Upper lobe of left lung (tissue), 6 donors: ENCODE measurements around the gene GRIK1. TPM values are rescaled to one million over a fixed set of nuclear protein-coding genes. Genes with fewer than 3 reads are reported as not detected.

ENCODE experiments used
- ATAC-seq, 2 donors: fragments of 200-7000 bp; cut with Tn5 transposase; one replicate each; pipeline ENCODE4 v1.9.1; 2022; ENCODE audit warnings: mild to moderate bottlenecking in 2 of 2, moderate library complexity in 2 of 2; ENCODE audit not compliant: low FRiP score in 2 of 2
- DNase-seq, 2 donors: peaks; one replicate each; pipeline ENCODE4 v3.0.0-alpha.2; 2019 to 2020
- H3K27ac ChIP-seq, 4 donors: fragments of 200-600 bp; sonication (generic); one replicate each; pipeline ENCODE4 v1.5.1; 2016 to 2019
- H3K27me3 ChIP-seq, 4 donors: fragments of 200-600 bp; sonication (generic); one replicate each; pipeline ENCODE4 v1.5.1; 2017 to 2019
- H3K36me3 ChIP-seq, 4 donors: fragments of 200-600 bp; sonication (generic); one replicate each; pipeline ENCODE4 v1.5.1; 2016 to 2019
- H3K4me1 ChIP-seq, 4 donors: fragments of 200-600 bp; sonication (generic); one replicate each; pipeline ENCODE4 v1.5.1; 2018 to 2019
- H3K4me3 ChIP-seq, 4 donors: fragments of 200-600 bp; sonication (generic); one replicate each; pipeline ENCODE4 v1.5.1; 2017 to 2019; ENCODE audit warnings: mild to moderate bottlenecking in 2 of 4, moderate library complexity in 1 of 4
- H3K9me3 ChIP-seq, 4 donors: fragments of 200-600 bp; sonication (generic); one replicate each; pipeline ENCODE4 v1.5.1; 2018 to 2019
- EP300 ChIP-seq, 4 donors: sonication (generic); formaldehyde crosslinking; IDR thresholded peaks; one replicate each; pipeline ENCODE4 v1.5.1; 2017; ENCODE audit warnings: antibody characterized with exemption in 4 of 4, control low read depth in 2 of 4
- POLR2A ChIP-seq, 4 donors: fragments of 450-650 bp; IDR thresholded peaks; one replicate each; pipeline ENCODE4 v1.5.1; 2016 to 2017; ENCODE audit warnings: antibody characterized with exemption in 4 of 4, mild to moderate bottlenecking in 2 of 4
- POLR2AphosphoS5 ChIP-seq, 2 donors: sonication (generic); formaldehyde crosslinking; IDR thresholded peaks; one replicate each; pipeline ENCODE4 v1.5.1; 2017; ENCODE audit warnings: antibody characterized with exemption in 2 of 2
- WGBS, 2 donors: methylation state at CpG; one replicate each; pipeline ENCODE4 v1.1.5; 2017 to 2018; 5-methylcytosine and 5-hydroxymethylcytosine counted together
- total RNA-seq, 6 donors: library from RNA; depleted of rRNA in 4 of 6; stranded (reverse); fragments of >200 nt in 4 of 6; gene quantifications; one replicate each; pipeline versions ENCODE4 v1.1.0 to v1.2.1, GENCODE V29; 2016 to 2021
- TF ChIP-seq, protein P1 (sequence below), 6 experiments: fragments of 450-650 bp in 4 of 6; fragments of 200-600 bp in 2 of 6; sonication (generic) in 2 of 6; IDR thresholded peaks; one replicate each; pipeline ENCODE4 v1.5.1; 2016 to 2019; ENCODE audit warnings: antibody characterized with exemption in 6 of 6
- donor health status: DM: no; HTN: no; CAD: no; lungs with moderate emphysema.
- donor health status: DM: no; HTN: yes; CAD: no; lungs with severe emphysema.

GRIK1 gene
- total RNA-seq, 6 donors from 2014 or later = 0.15 TPM; not detected in 5

DNA sequence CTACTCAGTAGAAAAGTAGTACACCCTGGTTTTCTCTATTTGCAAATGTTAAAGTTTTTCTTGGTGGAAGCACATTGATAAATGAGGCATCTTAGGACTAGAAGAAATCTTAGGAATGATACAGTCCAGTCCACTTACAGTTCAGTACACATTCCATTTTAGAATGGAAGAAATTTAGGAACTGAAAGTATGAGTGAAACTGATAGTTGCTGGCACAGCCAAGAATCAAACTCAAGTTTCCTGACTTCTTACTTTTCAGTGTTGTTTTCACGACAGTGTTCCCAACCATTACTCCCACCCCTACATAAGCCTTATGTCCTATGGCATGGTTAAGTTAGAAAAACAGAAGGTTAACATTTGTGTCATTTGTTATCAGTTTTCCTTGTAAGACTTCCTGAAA, 382.6 kb downstream of the GRIK1 start:
- no peak overlapping the region for H3K27ac ChIP-seq
- H3K4me1 ChIP-seq = no peaks in the 10 kb centered on the region
- WGBS, 2 donors = 56 to 64% methylated on average over 1 of the region's 1 CpG
- H3K27me3 ChIP-seq = no peaks in the 10 kb centered on the region
- ATAC-seq (peak in 1 of 2 donors; percentile 34), DNase-seq (no peak)
- no peak overlapping the region for H3K4me3 ChIP-seq
- TF ChIP-seq, protein P1, sequence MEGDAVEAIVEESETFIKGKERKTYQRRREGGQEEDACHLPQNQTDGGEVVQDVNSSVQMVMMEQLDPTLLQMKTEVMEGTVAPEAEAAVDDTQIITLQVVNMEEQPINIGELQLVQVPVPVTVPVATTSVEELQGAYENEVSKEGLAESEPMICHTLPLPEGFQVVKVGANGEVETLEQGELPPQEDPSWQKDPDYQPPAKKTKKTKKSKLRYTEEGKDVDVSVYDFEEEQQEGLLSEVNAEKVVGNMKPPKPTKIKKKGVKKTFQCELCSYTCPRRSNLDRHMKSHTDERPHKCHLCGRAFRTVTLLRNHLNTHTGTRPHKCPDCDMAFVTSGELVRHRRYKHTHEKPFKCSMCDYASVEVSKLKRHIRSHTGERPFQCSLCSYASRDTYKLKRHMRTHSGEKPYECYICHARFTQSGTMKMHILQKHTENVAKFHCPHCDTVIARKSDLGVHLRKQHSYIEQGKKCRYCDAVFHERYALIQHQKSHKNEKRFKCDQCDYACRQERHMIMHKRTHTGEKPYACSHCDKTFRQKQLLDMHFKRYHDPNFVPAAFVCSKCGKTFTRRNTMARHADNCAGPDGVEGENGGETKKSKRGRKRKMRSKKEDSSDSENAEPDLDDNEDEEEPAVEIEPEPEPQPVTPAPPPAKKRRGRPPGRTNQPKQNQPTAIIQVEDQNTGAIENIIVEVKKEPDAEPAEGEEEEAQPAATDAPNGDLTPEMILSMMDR (IDR thresholded peaks at IDR 0.05) = no peak
- TF ChIP-seq POLR2AphosphoS5 (IDR thresholded peaks at IDR 0.05) (no peak), POLR2A (IDR thresholded peaks at IDR 0.05) (no peak), EP300 (IDR thresholded peaks at IDR 0.05) (no peak)
- H3K36me3 ChIP-seq = no peaks in the 10 kb centered on the region
- no peaks in the 10 kb centered on the region for H3K9me3 ChIP-seq

DNA sequence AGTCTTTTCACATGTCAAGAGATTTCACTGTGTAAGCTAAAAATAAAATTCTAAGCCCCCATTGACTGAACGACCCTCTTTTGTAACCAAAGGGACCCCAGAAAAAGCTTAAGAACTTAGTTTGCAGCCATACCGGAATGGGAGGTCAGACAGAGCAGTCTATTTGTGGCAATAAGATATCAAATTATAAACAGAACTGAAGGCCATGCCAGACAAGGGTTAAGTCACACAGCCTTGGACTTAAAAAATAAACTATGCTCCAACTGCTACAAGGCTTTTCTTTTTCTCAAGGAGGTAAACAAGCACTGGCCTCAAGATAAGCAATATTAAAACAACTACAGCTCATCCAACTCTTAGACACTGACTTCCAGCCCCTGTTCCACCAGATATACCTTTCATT, 384.2 kb downstream of the GRIK1 start:
- TF ChIP-seq POLR2AphosphoS5 (IDR thresholded peaks at IDR 0.05) (no peak), POLR2A (IDR thresholded peaks at IDR 0.05) (no peak), EP300 (IDR thresholded peaks at IDR 0.05) (no peak)
- TF ChIP-seq, protein P1 (IDR thresholded peaks at IDR 0.05) = no peak
- no peaks in the 10 kb centered on the region for H3K4me1 ChIP-seq
- no peak overlapping the region for H3K27ac ChIP-seq
- no peaks in the 10 kb centered on the region for H3K36me3 ChIP-seq
- ATAC-seq (no peak), DNase-seq (no peak)
- no peaks in the 10 kb centered on the region for H3K27me3 ChIP-seq
- H3K9me3 ChIP-seq = no peaks in the 10 kb centered on the region
- no peak overlapping the region for H3K4me3 ChIP-seq
- 43 to 46% methylated on average over 2 of the region's 2 CpGs for WGBS, 2 donors

DNA sequence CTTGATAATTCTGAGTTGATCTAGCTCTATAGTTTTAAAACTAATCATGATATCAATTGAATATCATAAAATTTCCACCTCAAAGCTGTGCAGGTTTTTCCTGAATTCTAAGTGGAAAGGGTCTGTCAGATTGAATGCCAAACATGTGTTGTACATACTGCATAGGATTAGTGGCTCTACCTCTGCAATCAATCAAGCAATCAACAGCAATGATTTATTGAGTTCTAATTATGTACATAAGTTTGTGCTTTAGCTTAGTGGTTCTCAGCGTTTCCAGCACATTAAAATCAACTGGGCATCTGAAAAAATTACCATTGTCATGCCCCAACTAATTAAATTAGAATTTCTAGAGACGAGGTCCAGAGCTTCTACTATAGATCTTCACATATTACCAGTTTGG, 389.6 kb downstream of the GRIK1 start:
- Histone ChIP-seq H3K4me3 (no peak overlapping the region), H3K27me3 (no peaks in the 10 kb centered on the region), H3K9me3 (no peaks in the 10 kb centered on the region), H3K27ac (no peak overlapping the region), H3K36me3 (no peaks in the 10 kb centered on the region), H3K4me1 (no peaks in the 10 kb centered on the region)
- 84 to 93% methylated on average over 2 of the region's 2 CpGs for WGBS, 2 donors
- DNase-seq = no peak
- ATAC-seq = no peak
- TF ChIP-seq POLR2AphosphoS5 (IDR thresholded peaks at IDR 0.05) = no peak
- TF ChIP-seq, protein P1 (IDR thresholded peaks at IDR 0.05) = no peak
- TF ChIP-seq EP300 (IDR thresholded peaks at IDR 0.05) = no peak
- TF ChIP-seq POLR2A (IDR thresholded peaks at IDR 0.05) = no peak

DNA sequence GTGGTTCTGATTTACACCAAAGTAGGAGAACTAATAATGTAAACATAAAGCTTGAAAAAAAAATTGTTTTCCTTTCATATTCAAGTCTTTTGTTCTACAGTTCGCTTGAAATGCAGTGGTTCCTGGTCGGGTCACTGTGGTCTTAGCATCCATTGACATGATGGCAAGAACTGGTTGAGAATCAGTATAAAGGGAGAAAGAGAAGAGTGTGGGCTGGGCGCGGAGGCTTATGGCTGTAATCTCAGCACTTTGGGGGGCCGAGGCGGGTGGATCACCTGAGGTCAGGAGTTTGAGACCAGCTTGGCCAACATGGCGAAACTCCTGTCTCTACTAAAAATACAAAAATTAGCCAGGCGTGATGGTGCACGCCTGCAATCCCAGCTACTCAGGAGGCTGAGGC, 390.2 kb downstream of the GRIK1 start:
- Histone ChIP-seq H3K4me3 (no peak overlapping the region), H3K27me3 (no peaks in the 10 kb centered on the region), H3K27ac (no peak overlapping the region), H3K4me1 (no peaks in the 10 kb centered on the region), H3K9me3 (no peaks in the 10 kb centered on the region), H3K36me3 (no peaks in the 10 kb centered on the region)
- TF ChIP-seq POLR2AphosphoS5 (IDR thresholded peaks at IDR 0.05) (no peak), EP300 (IDR thresholded peaks at IDR 0.05) (no peak), POLR2A (IDR thresholded peaks at IDR 0.05) (no peak)
- TF ChIP-seq, protein P1 (IDR thresholded peaks at IDR 0.05) = no peak
- ATAC-seq (no peak), DNase-seq (no peak)
- WGBS, 2 donors = 93 to 97% methylated on average over 9 of the region's 9 CpGs

DNA sequence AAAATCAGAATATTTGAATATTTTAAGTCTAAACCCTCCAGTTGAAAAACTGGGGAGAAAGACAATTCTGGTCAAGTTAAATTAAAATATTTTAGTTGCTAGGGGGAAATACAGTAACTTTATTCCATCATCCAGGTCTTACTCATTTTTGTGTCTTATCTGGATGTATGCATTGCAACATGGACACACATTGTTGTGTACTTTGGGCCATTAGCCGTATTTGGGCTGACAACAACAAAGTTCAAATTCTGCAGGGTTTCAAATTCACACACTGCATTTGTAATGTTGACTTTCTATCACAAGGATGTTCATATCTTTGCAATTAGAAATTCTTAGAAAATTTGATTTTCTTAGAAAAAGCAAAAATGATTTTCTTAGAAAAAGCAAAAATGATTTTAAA, 391.8 kb downstream of the GRIK1 start:
- Histone ChIP-seq H3K9me3 (no peaks in the 10 kb centered on the region), H3K27ac (no peak overlapping the region), H3K27me3 (no peaks in the 10 kb centered on the region), H3K36me3 (no peaks in the 10 kb centered on the region), H3K4me1 (no peaks in the 10 kb centered on the region), H3K4me3 (no peak overlapping the region)
- DNase-seq (no peak), ATAC-seq (no peak)
- WGBS, 2 donors = 88 to 97% methylated on average over 1 of the region's 1 CpG
- TF ChIP-seq EP300 (IDR thresholded peaks at IDR 0.05) (no peak), POLR2A (IDR thresholded peaks at IDR 0.05) (no peak), POLR2AphosphoS5 (IDR thresholded peaks at IDR 0.05) (no peak)
- TF ChIP-seq, protein P1 (IDR thresholded peaks at IDR 0.05) = no peak
